Activated CD4-positive, alpha-beta T cell treated with anti-CD3 and anti-CD28 coated beads, Interleukin-2, amount 10 ng/mL, durations not matched to agents 24 days and 14 days (primary cell): ENCODE results near the gene CNTNAP1. TPM values are rescaled to one million over a fixed set of nuclear protein-coding genes. Genes with fewer than 3 reads are reported as not detected.
"Not testable (repeated sequence)": the region's sequence is repeated elsewhere in the genome, so short reads cannot be mapped to it uniquely, and the experiment has no call there.

ENCODE experiments used
- DNase-seq: peaks from one replicate; pipeline ENCODE4 v3.0.0; 2022
- H3K27ac Mint-ChIP-seq: one replicate; pipeline ENCODE4 v1.8.0; 2022; ENCODE audit warnings: mild to moderate bottlenecking, mixed read lengths
- H3K27me3 Mint-ChIP-seq: one replicate; pipeline ENCODE4 v1.8.0; 2022; ENCODE audit warnings: mixed read lengths
- H3K36me3 Mint-ChIP-seq: one replicate; pipeline ENCODE4 v1.8.0; 2022; ENCODE audit warnings: low read depth, mild to moderate bottlenecking, mixed read lengths
- H3K4me1 Mint-ChIP-seq: one replicate; pipeline ENCODE4 v1.8.0; 2021; ENCODE audit warnings: mixed read lengths
- H3K4me3 Mint-ChIP-seq: one replicate; pipeline ENCODE4 v1.8.0; 2022; ENCODE audit warnings: mild to moderate bottlenecking, moderate library complexity, mixed read lengths
- H3K9me3 Mint-ChIP-seq: one replicate; pipeline ENCODE4 v1.8.0; 2021; ENCODE audit warnings: mixed read lengths
- intact Hi-C: fragments of 100-400 bp; cut with micrococcal nuclease; formaldehyde crosslinking; loops from one replicate; pipeline ENCODE4 v1.15.1; 2023
- total RNA-seq: library from RNA; stranded (reverse); gene quantifications from 2 replicates; pipeline ENCODE4 v1.2.3, GENCODE V29; 2022

CNTNAP1 gene
- total RNA-seq, 1 donor from 2014 or later, result 3.0 TPM

- peaks cover 13% of the 10 kb centered on the region for H3K4me1 Mint-ChIP-seq
- intact Hi-C loops, result no loop called here
- no peaks in the 10 kb centered on the region for H3K9me3 Mint-ChIP-seq
- H3K27ac Mint-ChIP-seq, result no peak overlapping the region
- H3K27me3 Mint-ChIP-seq, result no peaks in the 10 kb centered on the region
- DNase-seq, result no peak
- H3K36me3 Mint-ChIP-seq, result peaks cover 51% of the 10 kb centered on the region
- H3K4me3 Mint-ChIP-seq, result no peak overlapping the region
These were observed 20.1 kb downstream of the CNTNAP1 start for GRCh38 chr17:42702446-42702845.

- no peak for DNase-seq
- Mint-ChIP-seq H3K27ac (no peak overlapping the region), H3K27me3 (no peaks in the 10 kb centered on the region), H3K4me3 (no peak overlapping the region), H3K9me3 (no peaks in the 10 kb centered on the region), H3K4me1 (peaks cover 13% of the 10 kb centered on the region), H3K36me3 (peaks cover 66% of the 10 kb centered on the region)
- intact Hi-C loops, result no loop called here
These were observed 22.1 kb downstream of the CNTNAP1 start for GRCh38 chr17:42704490-42704836.

- peaks cover 13% of the 10 kb centered on the region for H3K4me1 Mint-ChIP-seq
- peak; percentile 60 for DNase-seq
- intact Hi-C loops, result no loop called here
- H3K36me3 Mint-ChIP-seq, result peaks cover 70% of the 10 kb centered on the region
- no peaks in the 10 kb centered on the region for H3K9me3 Mint-ChIP-seq
- H3K4me3 Mint-ChIP-seq, result no peak overlapping the region
- H3K27me3 Mint-ChIP-seq, result no peaks in the 10 kb centered on the region
- no peak overlapping the region for H3K27ac Mint-ChIP-seq
These were observed 22.6 kb downstream of the CNTNAP1 start for GRCh38 chr17:42704837-42705494.

GRCh38 chr17:42706732-42707131, 24.4 kb downstream of the CNTNAP1 start:
- peak; percentile 62 for DNase-seq
- peaks cover 81% of the 10 kb centered on the region for H3K36me3 Mint-ChIP-seq
- intact Hi-C loops, result no loop called here
- H3K4me1 Mint-ChIP-seq, result peaks cover 13% of the 10 kb centered on the region
- H3K4me3 Mint-ChIP-seq, result no peak overlapping the region
- H3K27ac Mint-ChIP-seq, result no peak overlapping the region
- no peaks in the 10 kb centered on the region for H3K27me3 Mint-ChIP-seq
- H3K9me3 Mint-ChIP-seq, result no peaks in the 10 kb centered on the region

GRCh38 chr17:42708588-42708987, 26.3 kb downstream of the CNTNAP1 start:
- intact Hi-C loops, result no loop called here
- no peak for DNase-seq
- Mint-ChIP-seq H3K4me3 (no peak overlapping the region), H3K27ac (no peak overlapping the region), H3K9me3 (no peaks in the 10 kb centered on the region), H3K36me3 (peaks cover 78% of the 10 kb centered on the region), H3K4me1 (peaks cover 13% of the 10 kb centered on the region), H3K27me3 (no peaks in the 10 kb centered on the region)

- no peak overlapping the region for H3K4me3 Mint-ChIP-seq
- H3K36me3 Mint-ChIP-seq, result peaks cover 77% of the 10 kb centered on the region
- intact Hi-C loops, result no loop called here
- no peaks in the 10 kb centered on the region for H3K9me3 Mint-ChIP-seq
- peaks cover 10% of the 10 kb centered on the region for H3K4me1 Mint-ChIP-seq
- DNase-seq, result no peak
- H3K27ac Mint-ChIP-seq, result no peak overlapping the region
- H3K27me3 Mint-ChIP-seq, result no peaks in the 10 kb centered on the region
These were observed 27.2 kb downstream of the CNTNAP1 start for GRCh38 chr17:42709561-42709960.

- peak; percentile 82 for DNase-seq
- no peak overlapping the region for H3K27ac Mint-ChIP-seq
- H3K4me1 Mint-ChIP-seq, result no peaks in the 10 kb centered on the region
- no peaks in the 10 kb centered on the region for H3K9me3 Mint-ChIP-seq
- peaks cover 56% of the 10 kb centered on the region for H3K36me3 Mint-ChIP-seq
- no peak overlapping the region for H3K4me3 Mint-ChIP-seq
- intact Hi-C loops, result loop anchor here (1.0 to 10.0 kb wide), 3 partner anchors 42 to 214 kb away; partner anchors contain the start of gene BECN1
- H3K27me3 Mint-ChIP-seq, result no peaks in the 10 kb centered on the region
These were observed 38.8 kb downstream of the CNTNAP1 start for GRCh38 chr17:42720996-42721583.

GRCh38 chr17:42723636-42724035, 41.3 kb downstream of the CNTNAP1 start:
- Mint-ChIP-seq H3K27ac (no peak overlapping the region), H3K9me3 (no peaks in the 10 kb centered on the region), H3K4me1 (no peaks in the 10 kb centered on the region), H3K4me3 (no peak overlapping the region), H3K27me3 (no peaks in the 10 kb centered on the region), H3K36me3 (peaks cover 43% of the 10 kb centered on the region)
- DNase-seq, result no peak
- intact Hi-C loops, result loop anchor here (10.0 kb wide), 2 partner anchors 101 to 211 kb away; partner anchors contain the start of gene BECN1

GRCh38 chr17:42725143-42725542, 42.8 kb downstream of the CNTNAP1 start:
- H3K9me3 Mint-ChIP-seq, result no peaks in the 10 kb centered on the region
- H3K27me3 Mint-ChIP-seq, result no peaks in the 10 kb centered on the region
- H3K36me3 Mint-ChIP-seq, result peaks cover 41% of the 10 kb centered on the region
- H3K4me3 Mint-ChIP-seq, result no peak overlapping the region
- no peak for DNase-seq
- no peak overlapping the region for H3K27ac Mint-ChIP-seq
- no peaks in the 10 kb centered on the region for H3K4me1 Mint-ChIP-seq
- intact Hi-C loops, result loop anchor here (10.0 kb wide), 2 partner anchors 100 to 210 kb away; partner anchors contain the start of gene BECN1

- no peak overlapping the region for H3K4me3 Mint-ChIP-seq
- peaks cover 17% of the 10 kb centered on the region for H3K4me1 Mint-ChIP-seq
- no peak for DNase-seq
- H3K9me3 Mint-ChIP-seq, result peaks cover 4% of the 10 kb centered on the region
- H3K27me3 Mint-ChIP-seq, result peaks cover 4% of the 10 kb centered on the region
- H3K27ac Mint-ChIP-seq, result no peak overlapping the region
- H3K36me3 Mint-ChIP-seq, result peaks cover 8% of the 10 kb centered on the region
- intact Hi-C loops, result no loop called here
These were observed 58.4 kb downstream of the CNTNAP1 start for GRCh38 chr17:42740699-42741098.

GRCh38 chr17:42742916-42743315, 60.6 kb downstream of the CNTNAP1 start:
- Mint-ChIP-seq H3K27me3 (peaks cover 16% of the 10 kb centered on the region), H3K4me1 (peaks cover 17% of the 10 kb centered on the region)
- H3K36me3 Mint-ChIP-seq, H3K9me3 Mint-ChIP-seq, DNase-seq, H3K27ac Mint-ChIP-seq, intact Hi-C loops, H3K4me3 Mint-ChIP-seq: not testable (repeated sequence)

- DNase-seq, result no peak
- Mint-ChIP-seq H3K27me3 (peaks cover 23% of the 10 kb centered on the region), H3K27ac (peak overlapping the region; percentile 97), H3K36me3 (peaks cover 8% of the 10 kb centered on the region), H3K4me1 (peaks cover 17% of the 10 kb centered on the region), H3K9me3 (peaks cover 4% of the 10 kb centered on the region), H3K4me3 (peak overlapping the region; percentile 98)
- intact Hi-C loops, result loop anchor here (2.0 kb wide), 2 partner anchors 19 to 67 kb away; partner anchors contain the start of gene PLEKHH3
These were observed 61.4 kb downstream of the CNTNAP1 start for GRCh38 chr17:42743595-42744282.

- Mint-ChIP-seq H3K36me3 (peaks cover 8% of the 10 kb centered on the region), H3K4me1 (peaks cover 17% of the 10 kb centered on the region), H3K4me3 (peak overlapping the region; percentile 98), H3K27ac (peak overlapping the region; percentile 97), H3K9me3 (peaks cover 4% of the 10 kb centered on the region), H3K27me3 (peaks cover 29% of the 10 kb centered on the region)
- intact Hi-C loops, result loop anchor here (2.0 kb wide), 2 partner anchors 18 to 68 kb away; partner anchors contain the start of gene PLEKHH3
- no peak for DNase-seq
These were observed 62.0 kb downstream of the CNTNAP1 start for GRCh38 chr17:42744283-42744805.
